RPMI7951 (cell line): ENCODE measurements around the gene NAP1L4. TPM values are rescaled to one million over a fixed set of nuclear protein-coding genes. Genes with fewer than 3 reads are reported as not detected.
A peak's percentile ranks its signal among the peaks of the same experiment; 100 is the strongest.

ENCODE experiments used
- DNase-seq: peaks from one replicate; pipeline ENCODE4 v3.0.0-alpha.2; 2012; ENCODE audit warnings: low read depth
- total RNA-seq: library from RNA; depleted of rRNA; stranded (reverse); fragments of >200 nt; shearing (Covaris generic); gene quantifications from 2 replicates; pipeline ENCODE4 v1.2.3, GENCODE V29; 2014

Gene NAP1L4
- total RNA-seq, 1 experiment from 2014 or later, result 81.1 TPM

- no peak for DNase-seq
These were observed 28.4 kb downstream of the NAP1L4 start for GRCh38 chr11:2963761-2964160.

GRCh38 chr11:2963112-2963754, 28.9 kb downstream of the NAP1L4 start:
- DNase-seq, result no peak

DNA sequence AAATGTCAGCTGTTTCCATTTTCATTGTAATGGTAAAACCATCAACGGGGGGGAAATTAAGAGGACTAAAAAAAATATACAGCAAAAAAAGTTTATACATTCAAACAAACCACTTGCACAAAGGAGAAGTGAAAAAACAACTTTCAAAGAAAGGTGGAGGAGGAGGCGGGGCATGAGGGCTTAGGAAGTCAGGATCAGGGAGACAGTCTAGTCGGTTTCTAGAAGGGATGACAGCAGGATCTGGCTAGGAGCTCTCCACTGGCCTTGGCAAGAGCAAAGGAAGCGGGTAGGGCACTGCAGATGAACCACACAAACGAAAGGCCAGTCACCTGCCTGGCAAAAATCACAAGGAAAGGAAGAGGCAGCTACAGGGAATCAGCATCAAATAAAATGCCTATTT, 31.0 kb downstream of the NAP1L4 start:
- no peak for DNase-seq

DNA sequence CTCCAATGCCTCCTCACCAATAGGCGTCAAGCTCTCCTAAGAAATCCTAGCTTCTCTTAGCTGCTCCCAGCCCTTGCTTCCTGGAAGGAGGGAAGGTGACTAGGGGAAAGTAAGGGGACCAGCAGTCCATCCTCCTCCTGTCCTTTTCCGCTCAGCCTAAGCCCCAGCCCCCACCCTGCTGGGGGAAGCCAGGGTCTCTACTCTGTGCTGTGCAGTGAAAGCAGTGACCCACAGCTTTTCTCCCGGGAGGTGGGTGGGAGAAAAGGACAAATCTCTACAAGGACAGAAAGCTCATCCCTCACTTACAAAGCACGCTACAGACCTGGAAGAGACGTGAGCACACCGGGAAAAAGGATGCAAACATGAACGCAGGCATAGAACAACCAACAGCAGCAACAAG, 32.0 kb downstream of the NAP1L4 start:
- DNase-seq, result no peak

DNA sequence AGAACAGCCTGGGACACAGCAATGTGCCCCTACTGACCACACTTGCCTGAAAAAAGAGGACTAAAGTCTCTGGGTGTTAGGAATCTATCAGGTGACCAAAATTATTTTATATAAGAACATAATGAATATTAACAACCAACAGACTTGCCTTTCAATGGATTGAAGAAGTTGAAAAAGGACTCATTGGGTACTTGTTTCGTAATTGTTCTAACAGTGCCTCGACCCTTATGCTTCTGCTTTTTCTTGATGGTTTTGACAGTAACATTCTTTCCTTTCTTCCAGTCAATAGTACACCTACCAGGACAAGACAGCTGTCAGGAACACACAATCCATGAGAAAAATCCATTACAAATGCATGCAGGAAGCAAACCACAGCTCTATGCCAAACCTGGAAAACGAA, 33.9 kb downstream of the NAP1L4 start:
- no peak for DNase-seq

- DNase-seq, result no peak
These were observed 36.1 kb downstream of the NAP1L4 start for GRCh38 chr11:2955906-2956476.

GRCh38 chr11:2954263-2954662, 37.9 kb downstream of the NAP1L4 start:
- DNase-seq, result no peak

- no peak for DNase-seq
These were observed 39.8 kb downstream of the NAP1L4 start for GRCh38 chr11:2952290-2952689.

DNA sequence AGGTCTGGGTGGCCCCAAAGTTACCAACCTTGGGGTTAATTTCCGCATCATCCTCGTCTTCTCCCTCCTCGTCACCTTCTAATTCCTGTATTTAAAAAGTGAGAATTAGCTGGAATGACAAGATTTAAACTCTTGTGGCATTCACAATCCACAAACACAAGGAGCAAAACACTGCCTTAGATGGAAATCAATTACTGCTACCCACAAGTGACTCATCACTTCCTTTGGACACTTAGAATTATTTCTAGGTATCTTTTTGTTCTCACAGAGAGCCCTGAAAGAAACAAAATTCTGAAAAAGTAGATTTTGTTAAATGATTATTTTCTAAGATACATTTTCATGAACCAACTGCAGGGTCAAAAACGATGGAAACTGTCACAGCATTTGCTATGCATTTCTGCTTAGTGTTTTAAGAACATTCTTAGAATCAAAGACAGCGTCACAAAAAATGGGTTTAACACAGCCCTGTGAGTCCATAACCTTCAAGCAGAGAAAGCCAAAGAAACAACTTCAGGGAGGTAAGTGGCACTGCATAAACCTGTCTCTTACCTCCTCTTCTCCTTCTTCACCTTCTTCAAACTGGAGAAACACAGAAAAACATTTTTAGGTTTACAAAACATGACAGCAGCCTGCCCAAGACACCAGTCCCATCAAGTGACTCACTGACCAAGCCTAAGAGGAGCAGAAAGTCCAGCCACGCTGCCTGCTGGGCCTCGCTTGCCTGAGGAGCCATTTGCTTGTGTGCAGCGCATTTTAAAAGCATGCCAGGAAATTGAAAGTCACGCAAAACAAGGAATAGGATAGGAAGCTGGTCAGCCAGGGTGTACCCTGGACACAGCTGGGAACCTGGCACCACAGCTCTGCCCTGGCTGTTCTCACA, 40.7 kb downstream of the NAP1L4 start:
- DNase-seq, result peak; percentile 91

GRCh38 chr11:2950825-2951224, 41.3 kb downstream of the NAP1L4 start:
- DNase-seq, result no peak

DNA sequence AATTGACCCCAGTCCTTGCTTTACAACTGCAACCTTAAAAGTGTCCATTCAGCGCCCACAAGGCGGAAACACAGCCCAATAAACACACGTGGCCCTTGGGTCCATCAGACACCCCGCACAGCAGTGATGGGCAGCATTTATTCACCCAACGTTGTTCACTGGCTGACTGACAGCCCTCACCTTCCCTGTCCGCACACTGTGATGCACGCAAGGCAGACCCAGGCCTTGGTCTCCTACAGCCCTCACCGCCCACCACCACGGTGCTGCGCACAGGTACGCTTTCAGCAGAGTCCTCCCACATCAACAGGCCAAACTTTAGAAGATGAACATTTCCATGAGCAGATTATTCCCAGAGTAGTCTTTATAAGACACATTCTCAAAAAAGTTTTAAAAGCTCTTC, 42.2 kb downstream of the NAP1L4 start:
- DNase-seq, result no peak

DNA sequence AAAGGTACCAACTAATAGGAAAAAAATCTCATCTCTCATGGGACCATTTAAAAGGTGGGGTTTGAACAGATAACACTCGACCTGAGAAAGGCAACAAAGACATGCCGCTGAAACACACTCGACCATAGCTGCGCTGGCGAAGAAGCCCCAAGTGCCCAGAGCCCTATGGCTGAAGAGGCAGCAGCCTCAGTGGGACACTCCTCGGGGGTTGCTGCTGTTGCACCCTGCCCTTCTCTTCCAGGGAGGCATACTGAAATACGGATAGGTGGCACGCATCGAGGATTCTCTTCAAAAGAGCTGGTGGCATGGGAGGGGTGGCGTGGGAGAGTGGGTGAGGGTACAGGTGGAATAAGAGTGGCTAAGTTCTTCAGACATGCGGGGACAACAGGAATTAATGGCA, 44.4 kb downstream of the NAP1L4 start:
- DNase-seq, result no peak

GRCh38 chr11:2945757-2946287, 46.3 kb downstream of the NAP1L4 start:
- no peak for DNase-seq

DNA sequence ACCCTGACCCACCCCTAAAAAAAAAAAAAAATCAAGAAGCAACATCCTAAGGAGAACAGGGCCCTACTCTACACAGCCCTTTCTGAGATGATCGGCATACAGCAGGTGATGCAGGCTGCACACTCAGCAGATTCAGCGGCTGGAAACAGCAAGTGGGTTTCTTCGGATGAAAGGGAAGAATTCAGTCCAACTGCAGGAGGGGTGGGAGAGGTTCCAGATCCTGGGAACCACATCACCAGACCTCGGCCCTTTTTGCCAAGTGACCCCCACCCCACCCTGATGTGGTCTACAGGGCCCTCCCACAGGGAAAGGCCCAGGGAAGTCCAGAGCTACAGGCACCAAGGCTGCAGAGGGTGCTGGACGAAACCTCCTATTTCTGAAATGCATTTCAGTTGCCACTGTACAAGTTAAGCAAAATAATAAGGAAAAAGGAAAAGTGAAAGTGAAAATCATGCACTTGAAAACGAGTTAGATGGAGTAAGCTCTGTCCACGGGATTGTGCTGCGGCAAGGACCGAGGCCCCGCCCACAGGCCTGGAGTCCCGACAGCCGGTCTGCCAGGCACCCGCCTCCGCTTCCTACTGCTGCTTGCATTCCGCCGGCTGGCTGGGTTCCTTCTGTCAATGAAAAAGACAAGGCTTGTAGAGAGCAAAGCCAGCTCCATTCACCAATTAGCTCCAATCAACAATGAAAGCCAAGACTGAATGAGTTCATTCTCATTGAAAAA, 46.9 kb downstream of the NAP1L4 start:
- peak; percentile 77 for DNase-seq

DNA sequence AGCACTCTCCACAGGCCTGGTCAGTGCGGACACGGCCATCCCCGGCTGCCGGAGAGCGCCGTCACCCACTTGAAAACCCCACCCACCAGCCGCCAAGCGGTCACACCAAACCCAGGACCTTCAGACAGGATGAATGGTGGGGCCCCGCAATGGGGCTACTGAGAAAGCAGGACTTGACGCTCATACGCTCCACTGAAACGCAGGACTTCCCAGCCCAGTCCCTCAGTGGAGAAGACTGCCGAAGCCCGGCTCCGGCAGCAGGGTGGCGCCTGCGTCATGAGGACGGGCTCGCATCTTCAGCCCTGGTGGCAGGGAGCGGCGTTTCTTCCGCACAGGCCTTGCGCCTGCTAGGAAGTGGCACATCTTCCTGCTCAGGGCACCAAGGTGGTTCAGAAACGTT, 47.6 kb downstream of the NAP1L4 start:
- no peak for DNase-seq

DNA sequence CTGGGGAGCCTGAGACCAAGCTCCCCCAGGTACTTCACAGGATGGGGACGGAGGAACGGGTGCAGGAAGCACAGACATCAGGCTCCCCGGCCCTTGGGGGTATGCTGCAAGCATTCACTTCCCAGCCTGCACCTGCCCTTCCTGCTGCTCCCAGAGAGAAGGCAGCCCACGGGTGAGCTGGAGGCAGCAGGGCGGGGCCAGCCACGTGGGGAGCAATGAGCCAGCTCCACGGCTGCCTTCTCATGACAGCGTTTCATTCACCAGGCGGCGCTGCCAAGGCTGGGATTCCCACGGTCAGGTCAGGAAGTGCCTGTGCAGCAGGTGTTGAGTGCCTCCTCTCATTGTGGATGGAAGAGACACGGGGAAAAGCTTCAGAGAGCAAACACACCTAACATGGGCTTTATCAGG, 48.4 kb downstream of the NAP1L4 start:
- no peak for DNase-seq

- DNase-seq, result no peak
These were observed 49.0 kb downstream of the NAP1L4 start for GRCh38 chr11:2942872-2943710.

DNA sequence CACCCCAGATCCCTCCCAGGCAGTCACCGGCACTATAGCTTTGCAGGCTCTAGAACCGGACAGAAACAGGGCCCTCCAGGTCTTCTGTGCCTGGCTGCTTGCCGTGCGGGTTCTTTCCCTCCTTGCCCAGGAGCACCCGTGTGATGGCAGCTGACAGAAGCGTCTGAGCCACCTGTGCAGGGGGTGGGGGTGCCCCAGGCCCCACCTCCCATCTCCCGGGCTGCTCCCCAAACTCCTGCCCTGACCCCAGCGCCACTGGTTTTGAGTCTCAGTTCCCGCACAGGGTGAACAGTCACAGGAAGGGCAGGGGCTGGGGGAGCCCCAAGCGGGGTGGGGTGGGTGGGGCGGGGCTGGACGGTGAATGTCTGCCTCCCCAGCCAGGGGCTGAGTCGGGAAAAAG, 49.7 kb downstream of the NAP1L4 start:
- no peak for DNase-seq

GRCh38 chr11:2940921-2941821, 51.0 kb downstream of the NAP1L4 start:
- DNase-seq, result peak; percentile 85
